Tibial nerve (tissue), 3 donors: ENCODE results near the gene AGTRAP.
A peak's percentile ranks its signal among the peaks of the same experiment; 100 is the strongest.

Experiments used
- EP300 ChIP-seq, 2 donors: sonication (generic); formaldehyde crosslinking; IDR thresholded peaks; one replicate each; pipeline ENCODE4 v1.6.1; 2017; ENCODE audit warnings: antibody characterized with exemption in 2 of 2, mild to moderate bottlenecking in 1 of 2
- POLR2A ChIP-seq, 2 donors: fragments of 450-650 bp; IDR thresholded peaks; one replicate each; pipeline ENCODE4 v1.6.1; 2017; ENCODE audit warnings: antibody characterized with exemption in 2 of 2, mild to moderate bottlenecking in 2 of 2, moderate library complexity in 2 of 2

DNA sequence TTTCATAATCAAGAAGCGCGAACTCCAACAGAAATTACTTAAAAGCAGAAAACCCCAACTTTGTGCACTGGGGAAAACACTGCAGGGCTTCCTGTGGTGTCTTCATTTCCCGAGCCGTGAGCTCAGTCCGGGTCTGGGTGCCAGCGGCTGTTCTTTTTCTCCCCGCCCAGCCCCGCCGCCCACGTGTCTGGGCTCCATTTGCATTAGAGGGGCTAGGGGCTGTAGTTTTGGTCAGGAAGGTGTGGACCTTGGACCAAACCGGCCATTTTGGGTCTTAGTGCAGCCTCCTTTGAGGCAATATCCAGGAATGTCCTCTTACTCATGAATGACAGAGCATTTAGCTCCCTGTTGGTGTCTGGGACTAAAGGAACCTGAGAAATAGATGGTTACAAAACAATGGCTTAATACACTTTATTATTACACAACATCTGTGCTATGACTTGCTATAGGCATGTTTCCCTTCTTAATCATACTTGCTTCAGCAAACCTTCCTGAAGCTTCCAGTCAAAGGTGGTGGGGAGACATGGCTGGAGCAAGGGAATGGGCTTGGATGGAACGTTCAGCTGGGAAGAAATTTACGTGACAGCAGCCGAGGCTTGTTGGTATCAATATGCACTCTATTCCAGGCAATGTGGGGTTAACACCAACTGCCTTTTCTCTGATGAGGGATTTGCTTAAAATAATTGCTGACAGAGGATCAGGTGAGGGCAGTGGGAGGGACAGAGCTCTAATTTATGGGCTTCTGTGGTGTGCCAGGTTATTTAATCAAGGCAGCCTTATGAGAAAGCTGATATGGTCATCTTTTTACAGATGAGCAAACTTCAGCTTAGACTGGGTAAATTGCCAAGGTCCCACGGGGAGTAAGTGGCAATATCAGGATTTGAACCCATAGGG, 1.1 kb downstream of the AGTRAP start:
- no peak for TF ChIP-seq POLR2A (IDR thresholded peaks at IDR 0.05)
- peak in 1 of 2 donors; percentile 51 for TF ChIP-seq EP300 (IDR thresholded peaks at IDR 0.05)
